ENCODE measurements around the gene CCDC73.

DNA sequence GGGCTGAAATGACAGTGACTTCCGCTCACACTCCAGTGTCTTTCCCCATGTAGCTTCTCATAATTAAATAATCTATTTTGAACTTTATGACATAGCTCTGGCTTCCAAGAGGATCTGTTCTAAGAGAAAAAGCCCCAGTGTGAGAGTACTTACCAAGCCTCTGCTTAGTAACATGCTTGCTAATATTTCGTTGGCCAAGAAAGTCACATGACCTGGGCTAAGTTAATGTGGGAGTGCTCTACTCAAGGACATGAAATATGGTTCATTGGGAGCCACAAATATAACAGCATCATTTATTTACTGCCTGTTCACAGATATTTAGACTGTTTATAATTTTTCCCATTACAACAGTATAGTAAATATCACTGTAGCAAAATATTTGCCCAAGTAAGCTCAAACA lies 42.5 kb downstream of the CCDC73 start:
- TF ChIP-seq, protein P1, sequence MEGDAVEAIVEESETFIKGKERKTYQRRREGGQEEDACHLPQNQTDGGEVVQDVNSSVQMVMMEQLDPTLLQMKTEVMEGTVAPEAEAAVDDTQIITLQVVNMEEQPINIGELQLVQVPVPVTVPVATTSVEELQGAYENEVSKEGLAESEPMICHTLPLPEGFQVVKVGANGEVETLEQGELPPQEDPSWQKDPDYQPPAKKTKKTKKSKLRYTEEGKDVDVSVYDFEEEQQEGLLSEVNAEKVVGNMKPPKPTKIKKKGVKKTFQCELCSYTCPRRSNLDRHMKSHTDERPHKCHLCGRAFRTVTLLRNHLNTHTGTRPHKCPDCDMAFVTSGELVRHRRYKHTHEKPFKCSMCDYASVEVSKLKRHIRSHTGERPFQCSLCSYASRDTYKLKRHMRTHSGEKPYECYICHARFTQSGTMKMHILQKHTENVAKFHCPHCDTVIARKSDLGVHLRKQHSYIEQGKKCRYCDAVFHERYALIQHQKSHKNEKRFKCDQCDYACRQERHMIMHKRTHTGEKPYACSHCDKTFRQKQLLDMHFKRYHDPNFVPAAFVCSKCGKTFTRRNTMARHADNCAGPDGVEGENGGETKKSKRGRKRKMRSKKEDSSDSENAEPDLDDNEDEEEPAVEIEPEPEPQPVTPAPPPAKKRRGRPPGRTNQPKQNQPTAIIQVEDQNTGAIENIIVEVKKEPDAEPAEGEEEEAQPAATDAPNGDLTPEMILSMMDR (optimal IDR thresholded peaks at IDR 0.05 in 1 of 3, IDR thresholded peaks at IDR 0.05 in 1 of 3, conservative IDR thresholded peaks at IDR 0.05 in 1 of 3; ENCODE audit: extremely low read depth in 1 of 3, insufficient read depth in 2 of 3, low read length in 3 of 3): no peak
- no peak for TF ChIP-seq EZH2 (IDR thresholded peaks at IDR 0.05; ENCODE audit: low read length)
